ENCODE results near the gene SMARCE1. TPM values are rescaled to one million over a fixed set of nuclear protein-coding genes. Genes with fewer than 3 reads are reported as not detected.

Gene SMARCE1
- total RNA-seq, 2 experiments from 2014 or later, result 75.9 to 109 TPM

GRCh38 chr17:40672654-40673053 is 25.0 kb upstream of the SMARCE1 start:
- intact Hi-C loops (cut with micrococcal nuclease; ENCODE audit: unreplicated experiment), result no loop called here
- no peaks in the 10 kb centered on the region for H3K9me3 ChIP-seq (ENCODE audit: low read length)
- H3K9me2 ChIP-seq (ENCODE audit: insufficient read depth, low read length), result no peaks in the 10 kb centered on the region
- no peak overlapping the region for H2AFZ ChIP-seq (ENCODE audit: low read length)
- BruUV-seq (replicated peaks), result no TSS peak
- no peak overlapping the region for H3K4me2 ChIP-seq (ENCODE audit: low read length)
- ChIA-PET CTCF (ENCODE audit: unreplicated experiment) (no interaction called here), POLR2A (no interaction called here)
- H3K79me2 ChIP-seq (ENCODE audit: insufficient read depth, low read depth, low read length), result no peaks in the 10 kb centered on the region
- DNase-seq (ENCODE audit: low spot score), result no peak
- H3K4me3 ChIP-seq (ENCODE audit: low read depth, low read length, poor library complexity, severe bottlenecking), result no peak overlapping the region
- TF ChIP-seq EZH2phosphoT487 (IDR thresholded peaks at IDR 0.05; ENCODE audit: borderline replicate concordance, low read depth, low read length) (no peak), CTCF (conservative IDR thresholded peaks at IDR 0.05; ENCODE audit: low read length) (no peak)
- H3K36me3 ChIP-seq (ENCODE audit: insufficient read depth, low read length), result no peaks in the 10 kb centered on the region
- H3K4me1 ChIP-seq (ENCODE audit: insufficient read depth, low read length, poor library complexity, severe bottlenecking), result no peaks in the 10 kb centered on the region
- H4K20me1 ChIP-seq (ENCODE audit: insufficient read depth, low read length), result no peaks in the 10 kb centered on the region
- no peak overlapping the region for H3K27ac ChIP-seq (ENCODE audit: low read depth, low read length, poor library complexity, severe bottlenecking)

GRCh38 chr17:40671282-40671681 is 23.7 kb upstream of the SMARCE1 start:
- Histone ChIP-seq H4K20me1 (ENCODE audit: insufficient read depth, low read length) (no peaks in the 10 kb centered on the region), H3K27ac (ENCODE audit: low read depth, low read length, poor library complexity, severe bottlenecking) (no peak overlapping the region), H3K36me3 (ENCODE audit: insufficient read depth, low read length) (no peaks in the 10 kb centered on the region), H3K4me3 (ENCODE audit: low read depth, low read length, poor library complexity, severe bottlenecking) (no peak overlapping the region), H3K9me2 (ENCODE audit: insufficient read depth, low read length) (no peaks in the 10 kb centered on the region), H3K4me2 (ENCODE audit: low read length) (no peak overlapping the region), H3K4me1 (ENCODE audit: insufficient read depth, low read length, poor library complexity, severe bottlenecking) (no peaks in the 10 kb centered on the region), H3K79me2 (ENCODE audit: insufficient read depth, low read depth, low read length) (no peaks in the 10 kb centered on the region), H2AFZ (ENCODE audit: low read length) (no peak overlapping the region), H3K9me3 (ENCODE audit: low read length) (no peaks in the 10 kb centered on the region)
- intact Hi-C loops (cut with micrococcal nuclease; ENCODE audit: unreplicated experiment), result no loop called here
- no peak for DNase-seq (ENCODE audit: low spot score)
- POLR2A ChIA-PET, result no interaction called here
- BruUV-seq (replicated peaks), result no TSS peak
- CTCF ChIA-PET (ENCODE audit: unreplicated experiment), result no interaction called here
- no peak for TF ChIP-seq CTCF (conservative IDR thresholded peaks at IDR 0.05; ENCODE audit: low read length)
- TF ChIP-seq EZH2phosphoT487 (IDR thresholded peaks at IDR 0.05; ENCODE audit: borderline replicate concordance, low read depth, low read length), result no peak

- no peak for DNase-seq (ENCODE audit: low spot score)
- no peaks in the 10 kb centered on the region for H3K9me3 ChIP-seq (ENCODE audit: low read length)
- H3K27ac ChIP-seq (ENCODE audit: low read depth, low read length, poor library complexity, severe bottlenecking), result no peak overlapping the region
- CTCF ChIA-PET (ENCODE audit: unreplicated experiment), result no interaction called here
- no peaks in the 10 kb centered on the region for H3K9me2 ChIP-seq (ENCODE audit: insufficient read depth, low read length)
- H2AFZ ChIP-seq (ENCODE audit: low read length), result no peak overlapping the region
- BruUV-seq (replicated peaks), result no TSS peak
- no peak overlapping the region for H3K4me3 ChIP-seq (ENCODE audit: low read depth, low read length, poor library complexity, severe bottlenecking)
- H3K36me3 ChIP-seq (ENCODE audit: insufficient read depth, low read length), result no peaks in the 10 kb centered on the region
- TF ChIP-seq EZH2phosphoT487 (IDR thresholded peaks at IDR 0.05; ENCODE audit: borderline replicate concordance, low read depth, low read length) (no peak), CTCF (conservative IDR thresholded peaks at IDR 0.05; ENCODE audit: low read length) (no peak)
- H3K4me2 ChIP-seq (ENCODE audit: low read length), result no peak overlapping the region
- H3K79me2 ChIP-seq (ENCODE audit: insufficient read depth, low read depth, low read length), result no peaks in the 10 kb centered on the region
- POLR2A ChIA-PET, result no interaction called here
- intact Hi-C loops (cut with micrococcal nuclease; ENCODE audit: unreplicated experiment), result no loop called here
- H3K4me1 ChIP-seq (ENCODE audit: insufficient read depth, low read length, poor library complexity, severe bottlenecking), result no peaks in the 10 kb centered on the region
- no peaks in the 10 kb centered on the region for H4K20me1 ChIP-seq (ENCODE audit: insufficient read depth, low read length)
Measured at GRCh38 chr17:40666331-40666730, 18.7 kb upstream of the SMARCE1 start.
